GM18511 (cell line): Measurements from ENCODE around the gene NBEAL1.
"Not testable (repeated sequence)": the region's sequence is repeated elsewhere in the genome, so short reads cannot be mapped to it uniquely, and the experiment has no call there.

Experiments
- ATAC-seq: cut with Tn5 transposase; IDR thresholded peaks from one replicate; pipeline ENCODE4 v1.9.1; 2021; ENCODE audit warnings: mild to moderate bottlenecking, moderate library complexity; ENCODE audit not compliant: unreplicated experiment

NBEAL1 gene

GRCh38 chr2:203201426-203201825 is 186.8 kb downstream of the NBEAL1 start:
- ATAC-seq = no peak

GRCh38 chr2:203209538-203209937 is 194.9 kb downstream of the NBEAL1 start:
- no peak for ATAC-seq

- ATAC-seq = peak; percentile 71
These were observed 210.9 kb downstream of the NBEAL1 start for GRCh38 chr2:203225423-203226039.

GRCh38 chr2:203229674-203230073 is 215.0 kb downstream of the NBEAL1 start:
- not testable (repeated sequence) for ATAC-seq

- no peak for ATAC-seq
These were observed 222.9 kb downstream of the NBEAL1 start for GRCh38 chr2:203237346-203238238.

- peak; percentile 0 for ATAC-seq
These were observed 223.6 kb downstream of the NBEAL1 start for GRCh38 chr2:203238292-203238703.

GRCh38 chr2:203238704-203239526 is 224.2 kb downstream of the NBEAL1 start, which contains the start of gene CYP20A1:
TSS of gene CYP20A1 (plus strand) at chr2:203239018. CDS start at chr2:203239063, 45 bp downstream.
- peak; percentile 90 for ATAC-seq

DNA sequence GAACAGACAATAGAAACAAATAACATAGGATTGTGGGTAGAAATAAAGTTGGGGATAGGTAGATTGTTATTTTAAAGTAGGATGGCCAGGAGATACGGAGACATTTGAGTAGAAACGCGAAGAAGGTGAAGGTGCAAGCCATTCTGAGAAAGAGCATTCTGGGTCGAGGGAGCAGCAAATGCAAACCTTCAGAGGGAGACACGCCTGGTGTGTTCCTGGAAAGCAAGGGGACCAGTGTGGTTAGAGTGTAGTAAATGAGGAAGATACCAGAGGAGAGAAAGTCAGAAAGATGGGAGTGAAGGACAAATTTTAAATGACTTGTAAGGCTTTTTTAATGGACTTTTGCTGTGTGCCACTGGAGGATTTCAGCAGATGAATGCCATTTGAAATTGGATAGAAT is 225.8 kb downstream of the NBEAL1 start:
- no peak for ATAC-seq

GRCh38 chr2:203242518-203242917 is 227.8 kb downstream of the NBEAL1 start:
- no peak for ATAC-seq

DNA sequence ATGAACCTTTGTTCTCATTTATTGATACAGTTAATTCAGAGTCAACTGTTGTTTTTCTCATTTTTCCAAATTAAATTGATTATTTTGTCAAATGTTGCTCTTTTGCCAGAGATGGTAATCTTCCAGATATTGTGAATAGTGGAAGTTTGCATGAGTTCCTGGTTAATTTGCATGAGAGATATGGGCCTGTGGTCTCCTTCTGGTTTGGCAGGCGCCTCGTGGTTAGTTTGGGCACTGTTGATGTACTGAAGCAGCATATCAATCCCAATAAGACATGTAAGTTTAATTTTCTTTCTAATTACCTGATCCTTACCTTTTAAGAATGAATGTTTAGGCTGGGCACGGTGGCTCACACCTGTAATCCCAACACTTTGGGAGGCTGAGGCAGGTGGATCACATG is 232.0 kb downstream of the NBEAL1 start:
- ATAC-seq = no peak

GRCh38 chr2:203252818-203253217 is 238.1 kb downstream of the NBEAL1 start:
- no peak for ATAC-seq

GRCh38 chr2:203253422-203254095 is 238.9 kb downstream of the NBEAL1 start:
- ATAC-seq = not testable (repeated sequence)

GRCh38 chr2:203261326-203262159 is 246.9 kb downstream of the NBEAL1 start:
- no peak for ATAC-seq
